Fibroblast of the aortic adventitia (primary cell): ENCODE measurements around the gene THPO. TPM values are rescaled to one million over a fixed set of nuclear protein-coding genes. Genes with fewer than 3 reads are reported as not detected.

ENCODE experiments used
- DNase-seq: peaks from one replicate; pipeline ENCODE4 v3.0.0-alpha.2; 2010; ENCODE audit warnings: low read depth
- H3K4me3 ChIP-seq: 2 replicates; pipeline ENCODE4 v1.5.1; 2011; ENCODE audit warnings: low read depth, mild to moderate bottlenecking, control low read depth, low read length, moderate library complexity
- CTCF ChIP-seq: IDR thresholded peaks from 2 replicates; pipeline ENCODE4 v1.5.1; 2011; ENCODE audit warnings: mild to moderate bottlenecking, low read length, control low read depth, inconsistent platforms; ENCODE audit not compliant: insufficient read depth
- total RNA-seq: library from RNA; depleted of rRNA; stranded (reverse); fragments of >200 nt; gene quantifications from 2 replicates; pipeline ENCODE4 v1.2.3, GENCODE V29; 2012; ENCODE audit warnings: low replicate concordance

The THPO gene
- total RNA-seq, 1 donor = not detected

- no peak for DNase-seq
- no peak for TF ChIP-seq CTCF
- H3K4me3 ChIP-seq = no peak overlapping the region
These were observed 2.1 kb downstream of the THPO start for GRCh38 chr3:184375747-184376461.

DNA sequence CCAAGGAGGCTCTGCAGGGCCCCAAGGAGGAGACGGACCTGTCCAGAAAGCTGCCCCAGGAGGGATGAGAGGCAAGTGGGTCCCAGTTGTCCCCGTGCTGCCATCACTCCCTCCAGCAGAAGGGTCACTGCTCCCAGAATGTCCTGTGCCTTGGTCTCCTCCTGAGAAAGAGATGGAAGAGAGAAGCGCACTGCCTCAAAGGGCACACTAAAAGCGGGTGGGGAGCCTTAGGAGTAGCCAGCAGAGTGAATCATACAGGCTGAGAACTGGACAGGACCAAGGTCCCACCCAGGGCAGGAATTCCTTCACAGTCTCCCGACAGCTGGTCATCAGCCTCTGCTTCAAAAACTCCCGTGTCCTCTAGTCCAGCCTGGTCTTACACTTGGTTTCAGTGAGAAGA is 4.6 kb downstream of the THPO start:
- DNase-seq = peak; percentile 83
- TF ChIP-seq CTCF = no peak
- H3K4me3 ChIP-seq = no peak overlapping the region

- no peak overlapping the region for H3K4me3 ChIP-seq
- DNase-seq = no peak
- TF ChIP-seq CTCF = no peak
These were observed 5.1 kb downstream of the THPO start for GRCh38 chr3:184372911-184373310.

GRCh38 chr3:184372296-184372821 is 5.6 kb downstream of the THPO start:
- DNase-seq = no peak
- no peak for TF ChIP-seq CTCF
- no peak overlapping the region for H3K4me3 ChIP-seq

- peak; percentile 100 for TF ChIP-seq CTCF
- no peak overlapping the region for H3K4me3 ChIP-seq
These were observed 6.4 kb downstream of the THPO start for GRCh38 chr3:184371570-184372018.

DNA sequence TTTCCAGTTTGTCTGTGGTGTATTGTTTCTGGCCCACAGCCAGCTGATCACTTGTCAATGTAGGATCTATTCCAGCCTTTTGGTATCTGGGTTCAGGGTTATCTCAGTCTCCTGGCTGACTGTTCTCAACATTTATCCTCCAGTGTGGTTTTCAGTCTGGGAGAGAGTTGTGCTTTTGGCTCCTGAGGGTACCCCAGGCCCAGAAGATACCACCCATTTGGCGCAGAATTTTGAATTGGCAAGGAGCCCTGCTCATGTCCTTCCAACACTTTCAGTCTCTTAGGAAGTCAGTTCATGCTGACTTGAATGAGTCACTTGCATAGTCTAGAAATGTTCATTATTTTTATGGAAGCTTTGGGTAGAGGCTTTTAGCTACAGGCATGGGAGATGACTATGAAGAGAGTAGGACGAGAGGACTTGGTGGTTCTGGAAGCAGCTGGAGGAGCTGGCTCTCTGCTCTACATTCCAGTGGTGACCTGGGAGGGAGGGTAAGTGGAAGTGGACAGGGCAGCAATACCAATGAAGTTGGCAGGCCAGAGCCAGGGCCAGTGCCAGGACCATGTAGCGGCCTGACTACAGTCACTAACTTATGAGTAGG is 9.3 kb downstream of the THPO start:
- peak; percentile 90 for DNase-seq
- H3K4me3 ChIP-seq = no peak overlapping the region
- no peak for TF ChIP-seq CTCF

More at GRCh38 chr3:184371570-184372018, 6.4 kb downstream of the THPO start:
- DNase-seq = peak; percentile 90
